H1 (cell line): ENCODE measurements around the gene DCPS.

ENCODE experiments used
- CHD2 ChIP-seq: IDR thresholded peaks from 2 replicates; pipeline ENCODE4 v1.6.1; 2012; ENCODE audit warnings: low read length, improper control_type of control experiment
- EP300 ChIP-seq, 2 experiments: IDR thresholded peaks; 1 replicate in 1 of 2; 2 replicates in 1 of 2; pipeline ENCODE4 v1.6.1; 2011 to 2012; ENCODE audit warnings: low read depth in 2 of 2, low read length in 2 of 2, mild to moderate bottlenecking in 2 of 2, borderline replicate concordance in 1 of 2, inconsistent platforms in 1 of 2, moderate library complexity in 1 of 2
- EZH2 ChIP-seq: fragments of 200-600 bp; sonication (generic); IDR thresholded peaks from 2 replicates; pipeline ENCODE4 v1.7.1; 2012; ENCODE audit warnings: low read depth, mild to moderate bottlenecking, moderate library complexity, low read length, inconsistent platforms; ENCODE audit not compliant: severe bottlenecking
- HDAC2 ChIP-seq, 2 experiments: fragments of 300-600 bp in 1 of 2; sonication (generic) in 1 of 2; IDR thresholded peaks; 2 replicates each; pipeline ENCODE4 v1.6.1; 2011 to 2012; ENCODE audit warnings: low read depth in 2 of 2, low read length in 2 of 2, mild to moderate bottlenecking in 2 of 2, moderate library complexity in 2 of 2, borderline replicate concordance in 1 of 2, inconsistent platforms in 1 of 2
- POLR2A ChIP-seq, 2 experiments: IDR thresholded peaks; 1 replicate in 1 of 2; 2 replicates in 1 of 2; pipeline ENCODE4 v1.6.1; 2011; ENCODE audit warnings: low read depth in 2 of 2, low read length in 2 of 2, mild to moderate bottlenecking in 2 of 2; ENCODE audit errors: control extremely low read depth in 1 of 2
- POLR2AphosphoS5 ChIP-seq: IDR thresholded peaks from 2 replicates; pipeline ENCODE4 v1.6.1; 2011; ENCODE audit warnings: low read depth, low read length
- SRF ChIP-seq: IDR thresholded peaks from 2 replicates; pipeline ENCODE4 v1.6.1; 2011; ENCODE audit warnings: mild to moderate bottlenecking, low read depth, low read length, moderate library complexity
- TAF1 ChIP-seq: IDR thresholded peaks from 2 replicates; pipeline ENCODE4 v1.6.1; 2011; ENCODE audit warnings: mild to moderate bottlenecking, low read depth, low read length
- ZNF274 ChIP-seq: IDR thresholded peaks from 2 replicates; pipeline ENCODE4 v1.7.0; 2012; ENCODE audit warnings: low read length, borderline replicate concordance; ENCODE audit errors: extremely low read depth
- TF ChIP-seq, protein P1 (sequence below): IDR thresholded peaks from 2 replicates; pipeline ENCODE4 v1.6.1; 2012; ENCODE audit warnings: inconsistent platforms
- TF ChIP-seq, protein P2 (sequence below), 3 experiments: IDR thresholded peaks; 1 replicate in 2 of 3; 2 replicates in 1 of 3; pipeline versions ENCODE4 v1.5.1 to v1.6.1; 2011; ENCODE audit warnings: low read length in 3 of 3, mild to moderate bottlenecking in 3 of 3, inconsistent platforms in 2 of 3, low read depth in 1 of 3, moderate library complexity in 1 of 3; ENCODE audit not compliant: insufficient read depth in 1 of 3; ENCODE audit errors: control extremely low read depth in 1 of 3
- TF ChIP-seq, protein P3 (sequence below): IDR thresholded peaks from 2 replicates; pipeline ENCODE4 v1.6.1; 2012; ENCODE audit warnings: low read length, inconsistent platforms

DNA sequence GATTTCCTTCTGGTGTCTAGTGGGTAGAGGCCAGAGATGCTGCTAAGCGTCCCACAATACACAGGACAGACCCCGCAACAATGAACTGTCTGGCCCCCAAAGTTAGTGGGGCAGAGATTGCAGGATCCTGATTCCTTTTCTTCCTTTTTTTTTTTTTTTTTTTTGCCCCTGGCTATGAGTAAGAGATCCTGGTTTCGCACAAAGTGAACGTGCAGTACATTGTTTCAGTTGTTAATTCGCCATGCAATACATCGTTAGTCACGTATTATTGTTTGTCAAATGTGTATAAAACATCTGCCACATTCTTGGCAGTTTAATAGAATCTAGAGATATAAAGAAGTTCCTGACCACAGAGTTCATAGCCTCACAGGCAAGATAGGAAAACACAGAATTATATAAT lies 71.9 kb downstream of the DCPS start:
- TF ChIP-seq ZNF274 = no peak
- TF ChIP-seq, protein P1, sequence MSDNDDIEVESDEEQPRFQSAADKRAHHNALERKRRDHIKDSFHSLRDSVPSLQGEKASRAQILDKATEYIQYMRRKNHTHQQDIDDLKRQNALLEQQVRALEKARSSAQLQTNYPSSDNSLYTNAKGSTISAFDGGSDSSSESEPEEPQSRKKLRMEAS = no peak
- TF ChIP-seq, protein P2, sequence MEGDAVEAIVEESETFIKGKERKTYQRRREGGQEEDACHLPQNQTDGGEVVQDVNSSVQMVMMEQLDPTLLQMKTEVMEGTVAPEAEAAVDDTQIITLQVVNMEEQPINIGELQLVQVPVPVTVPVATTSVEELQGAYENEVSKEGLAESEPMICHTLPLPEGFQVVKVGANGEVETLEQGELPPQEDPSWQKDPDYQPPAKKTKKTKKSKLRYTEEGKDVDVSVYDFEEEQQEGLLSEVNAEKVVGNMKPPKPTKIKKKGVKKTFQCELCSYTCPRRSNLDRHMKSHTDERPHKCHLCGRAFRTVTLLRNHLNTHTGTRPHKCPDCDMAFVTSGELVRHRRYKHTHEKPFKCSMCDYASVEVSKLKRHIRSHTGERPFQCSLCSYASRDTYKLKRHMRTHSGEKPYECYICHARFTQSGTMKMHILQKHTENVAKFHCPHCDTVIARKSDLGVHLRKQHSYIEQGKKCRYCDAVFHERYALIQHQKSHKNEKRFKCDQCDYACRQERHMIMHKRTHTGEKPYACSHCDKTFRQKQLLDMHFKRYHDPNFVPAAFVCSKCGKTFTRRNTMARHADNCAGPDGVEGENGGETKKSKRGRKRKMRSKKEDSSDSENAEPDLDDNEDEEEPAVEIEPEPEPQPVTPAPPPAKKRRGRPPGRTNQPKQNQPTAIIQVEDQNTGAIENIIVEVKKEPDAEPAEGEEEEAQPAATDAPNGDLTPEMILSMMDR (IDR thresholded peaks at IDR 0.05; ENCODE audit: control extremely low read depth in 1 of 3, insufficient read depth in 1 of 3, low read depth in 1 of 3, low read length in 3 of 3) = no peak
- TF ChIP-seq, protein P3, sequence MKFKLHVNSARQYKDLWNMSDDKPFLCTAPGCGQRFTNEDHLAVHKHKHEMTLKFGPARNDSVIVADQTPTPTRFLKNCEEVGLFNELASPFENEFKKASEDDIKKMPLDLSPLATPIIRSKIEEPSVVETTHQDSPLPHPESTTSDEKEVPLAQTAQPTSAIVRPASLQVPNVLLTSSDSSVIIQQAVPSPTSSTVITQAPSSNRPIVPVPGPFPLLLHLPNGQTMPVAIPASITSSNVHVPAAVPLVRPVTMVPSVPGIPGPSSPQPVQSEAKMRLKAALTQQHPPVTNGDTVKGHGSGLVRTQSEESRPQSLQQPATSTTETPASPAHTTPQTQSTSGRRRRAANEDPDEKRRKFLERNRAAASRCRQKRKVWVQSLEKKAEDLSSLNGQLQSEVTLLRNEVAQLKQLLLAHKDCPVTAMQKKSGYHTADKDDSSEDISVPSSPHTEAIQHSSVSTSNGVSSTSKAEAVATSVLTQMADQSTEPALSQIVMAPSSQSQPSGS = no peak
- TF ChIP-seq TAF1 = no peak
- TF ChIP-seq EP300 (IDR thresholded peaks at IDR 0.05; ENCODE audit: borderline replicate concordance in 1 of 2, low read depth in 2 of 2, low read length in 2 of 2) = no peak
- TF ChIP-seq HDAC2 (IDR thresholded peaks at IDR 0.05; ENCODE audit: borderline replicate concordance in 1 of 2, low read depth in 2 of 2, low read length in 2 of 2) = no peak
- no peak for TF ChIP-seq EZH2
- no peak for TF ChIP-seq POLR2A (IDR thresholded peaks at IDR 0.05; ENCODE audit: control extremely low read depth in 1 of 2, low read depth in 2 of 2, low read length in 2 of 2)
- no peak for TF ChIP-seq CHD2
- TF ChIP-seq SRF = no peak
- TF ChIP-seq POLR2AphosphoS5 = no peak
